ENCODE measurements around the gene ERBB2. TPM values are rescaled to one million over a fixed set of nuclear protein-coding genes. Genes with fewer than 3 reads are reported as not detected.

The ERBB2 gene
- total and polyA plus RNA-seq, 9 of the 15 experiments (the other 6 are each of a cell fraction or from before 2014, with no cell fraction given) = 0.74 to 5.6 (median 3.3) TPM

DNA sequence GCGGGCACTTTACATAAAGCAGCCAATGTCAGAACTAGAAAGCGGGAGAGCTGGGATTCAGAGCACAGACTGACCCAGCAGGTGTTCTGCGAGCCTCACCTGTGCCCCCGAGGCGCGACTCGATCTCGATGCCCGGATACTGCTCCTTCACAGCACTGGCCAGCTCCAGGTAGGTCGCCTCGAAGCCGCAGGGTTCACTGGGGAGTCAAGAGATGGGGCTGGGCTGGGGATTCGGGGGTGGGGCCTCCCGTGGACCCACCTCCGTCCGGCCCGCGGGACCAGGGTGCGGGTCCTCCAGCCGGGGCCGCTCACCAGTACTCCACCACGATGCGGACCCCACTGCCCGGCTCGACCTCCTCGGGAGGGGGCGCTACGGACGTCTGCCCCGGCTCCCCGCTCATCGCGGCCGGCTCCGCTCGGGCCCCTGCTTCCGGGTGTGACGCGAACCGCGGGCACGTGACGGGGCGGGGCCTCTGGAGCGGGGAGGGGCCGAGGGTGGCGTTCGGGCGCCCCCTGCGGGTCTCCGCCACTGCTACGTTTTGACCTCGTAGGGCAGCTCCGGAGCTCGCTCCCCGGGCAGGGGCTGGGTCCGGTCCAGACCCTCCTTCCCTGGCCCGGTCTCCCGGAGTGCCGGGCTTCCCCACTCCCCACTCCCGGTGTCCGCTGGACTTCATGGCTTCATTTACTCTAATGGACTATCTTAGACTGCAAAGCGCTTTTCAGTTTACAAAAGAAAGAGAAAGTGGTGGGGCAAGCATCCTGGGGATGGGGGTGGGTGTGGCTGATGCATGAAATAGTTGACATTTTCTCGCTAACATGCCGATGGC, 30.4 kb downstream of the ERBB2 start, which contains the start of gene MIEN1 (continued):
- TF ChIP-seq FIP1L1 (IDR thresholded peaks at IDR 0.05; ENCODE audit: low read depth, low read length, poor library complexity, severe bottlenecking) = peak; percentile 58
- TF ChIP-seq, protein P1, sequence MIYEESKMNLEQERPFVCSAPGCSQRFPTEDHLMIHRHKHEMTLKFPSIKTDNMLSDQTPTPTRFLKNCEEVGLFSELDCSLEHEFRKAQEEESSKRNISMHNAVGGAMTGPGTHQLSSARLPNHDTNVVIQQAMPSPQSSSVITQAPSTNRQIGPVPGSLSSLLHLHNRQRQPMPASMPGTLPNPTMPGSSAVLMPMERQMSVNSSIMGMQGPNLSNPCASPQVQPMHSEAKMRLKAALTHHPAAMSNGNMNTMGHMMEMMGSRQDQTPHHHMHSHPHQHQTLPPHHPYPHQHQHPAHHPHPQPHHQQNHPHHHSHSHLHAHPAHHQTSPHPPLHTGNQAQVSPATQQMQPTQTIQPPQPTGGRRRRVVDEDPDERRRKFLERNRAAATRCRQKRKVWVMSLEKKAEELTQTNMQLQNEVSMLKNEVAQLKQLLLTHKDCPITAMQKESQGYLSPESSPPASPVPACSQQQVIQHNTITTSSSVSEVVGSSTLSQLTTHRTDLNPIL (CRISPR knock-in tag; IDR thresholded peaks at IDR 0.05) = no peak

DNA sequence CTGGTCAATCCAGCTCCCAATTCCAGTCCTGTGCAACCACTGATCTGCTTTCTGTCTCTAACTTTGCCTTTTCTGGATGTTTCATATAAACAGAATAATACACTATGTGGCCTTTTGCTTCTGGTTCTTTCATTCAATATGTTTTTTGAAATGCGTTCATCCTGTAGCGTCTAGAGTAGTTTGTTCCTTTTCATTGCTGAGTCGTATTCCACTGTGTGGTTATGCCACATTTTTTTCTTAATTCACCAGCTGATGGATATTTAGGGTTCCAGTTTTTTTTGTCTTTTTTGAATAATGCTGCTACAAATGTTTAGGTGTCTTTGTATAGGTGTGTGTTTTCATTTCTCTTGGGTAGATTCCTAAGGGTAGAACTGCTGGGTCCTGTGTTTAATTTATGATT, 32.7 kb downstream of the ERBB2 start:
- no TSS peak for BruUV-seq (replicated peaks)
- DNase-seq (ENCODE audit: extremely low read depth in 1 of 4, low spot score in 3 of 4) (no peak), ATAC-seq (no peak), FAIRE-seq (no peak)
- intact Hi-C loops (cut with micrococcal nuclease) = loop anchor here (5.0 kb wide), 1 partner anchor 45 kb away; the partner anchor contains the start of gene PGAP3
- no peaks in the 10 kb centered on the region for H3K27me3 ChIP-seq (ENCODE audit: control insufficient read depth in 2 of 2, insufficient read depth in 2 of 2, low read length in 2 of 2)
- no peaks in the 10 kb centered on the region for H4K20me1 ChIP-seq (replicated peaks; ENCODE audit: control insufficient read depth, insufficient read depth, low read length)
- no peak overlapping the region for H3K4me3 ChIP-seq
- H3K79me2 ChIP-seq (ENCODE audit: control insufficient read depth, insufficient read depth, low read length) = peaks cover 14% of the 10 kb centered on the region
- H2AFZ ChIP-seq (ENCODE audit: low read depth, low read length) = no peak overlapping the region
- H3K36me3 ChIP-seq (ENCODE audit: control insufficient read depth, insufficient read depth, low read length) = peaks cover 20% of the 10 kb centered on the region; the same call in 1 of the 3 replicates
- CTCF ChIA-PET (ENCODE audit: low intra/inter-chr PET ratio) = no interaction called here
- H3K4me1 ChIP-seq (replicated peaks in 1 of 2; ENCODE audit: control insufficient read depth in 2 of 2, insufficient read depth in 2 of 2, low read length in 2 of 2) = peaks cover 9 to 18% of the 10 kb centered on the region in 2 experiments; a peak in 4 of 5 replicates
- 13% methylated on average over 3 of the region's 3 CpGs for WGBS (ENCODE audit: insufficient coverage, low coverage, missing lambda C conversion rate)
- H3K9me1 ChIP-seq (ENCODE audit: control insufficient read depth, insufficient read depth, low read length) = no peaks in the 10 kb centered on the region
- no peak overlapping the region for H3K27ac ChIP-seq (ENCODE audit: extremely low read depth, low read depth, low read length)
- in situ Hi-C loops (cut with MboI) = no loop called here
- POLR2A ChIA-PET = interaction anchor here (1.2 kb wide), 2 partner anchors 13 to 66 kb away, joined by 3 read pairs; no protein-coding TSS in a partner anchor
- no peak for TF ChIP-seq PCBP1 (IDR thresholded peaks at IDR 0.05; ENCODE audit: low read depth, low read length, poor library complexity, severe bottlenecking)
- TF ChIP-seq ZNF146 (CRISPR knock-in tag; IDR thresholded peaks at IDR 0.05; ENCODE audit: unreplicated experiment) = peak; percentile 89
- no peak overlapping the region for H3K9ac ChIP-seq (ENCODE audit: insufficient read depth in 1 of 2, low read depth in 2 of 2, low read length in 2 of 2)
- no peak overlapping the region for H3K4me2 ChIP-seq (ENCODE audit: insufficient read depth, low read length)
- no peaks in the 10 kb centered on the region for H3K9me3 ChIP-seq (replicated peaks; ENCODE audit: control insufficient read depth, insufficient read depth, low read depth, low read length)
